Measurements from ENCODE around the gene CAT.

DNA sequence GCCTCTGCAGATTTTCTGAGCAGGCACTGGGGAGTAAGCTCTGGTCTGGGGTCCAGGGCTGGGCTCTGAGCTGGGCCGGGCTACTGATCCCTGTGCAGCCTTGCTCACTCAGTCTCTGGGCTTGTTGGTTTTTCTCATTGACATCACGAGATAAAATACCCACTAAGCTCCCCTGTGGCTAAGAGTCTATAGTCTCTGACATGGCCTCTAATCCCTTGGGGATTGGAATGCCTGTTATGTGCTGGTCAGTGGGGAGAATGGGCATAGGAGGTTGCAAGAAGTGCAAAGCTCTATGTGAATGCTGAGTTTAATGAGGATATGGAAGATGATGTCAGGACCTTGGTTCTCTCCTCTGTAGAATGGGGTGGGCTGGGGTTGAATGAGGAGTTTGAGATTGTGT lies 51.6 kb downstream of the CAT start:
- TF ChIP-seq, protein P1, sequence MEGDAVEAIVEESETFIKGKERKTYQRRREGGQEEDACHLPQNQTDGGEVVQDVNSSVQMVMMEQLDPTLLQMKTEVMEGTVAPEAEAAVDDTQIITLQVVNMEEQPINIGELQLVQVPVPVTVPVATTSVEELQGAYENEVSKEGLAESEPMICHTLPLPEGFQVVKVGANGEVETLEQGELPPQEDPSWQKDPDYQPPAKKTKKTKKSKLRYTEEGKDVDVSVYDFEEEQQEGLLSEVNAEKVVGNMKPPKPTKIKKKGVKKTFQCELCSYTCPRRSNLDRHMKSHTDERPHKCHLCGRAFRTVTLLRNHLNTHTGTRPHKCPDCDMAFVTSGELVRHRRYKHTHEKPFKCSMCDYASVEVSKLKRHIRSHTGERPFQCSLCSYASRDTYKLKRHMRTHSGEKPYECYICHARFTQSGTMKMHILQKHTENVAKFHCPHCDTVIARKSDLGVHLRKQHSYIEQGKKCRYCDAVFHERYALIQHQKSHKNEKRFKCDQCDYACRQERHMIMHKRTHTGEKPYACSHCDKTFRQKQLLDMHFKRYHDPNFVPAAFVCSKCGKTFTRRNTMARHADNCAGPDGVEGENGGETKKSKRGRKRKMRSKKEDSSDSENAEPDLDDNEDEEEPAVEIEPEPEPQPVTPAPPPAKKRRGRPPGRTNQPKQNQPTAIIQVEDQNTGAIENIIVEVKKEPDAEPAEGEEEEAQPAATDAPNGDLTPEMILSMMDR (conservative IDR thresholded peaks at IDR 0.05; ENCODE audit: low read depth, low read length) = no peak
- TF ChIP-seq EZH2 (IDR thresholded peaks at IDR 0.05; ENCODE audit: borderline replicate concordance, low read depth, low read length, poor library complexity, severe bottlenecking) = no peak
